Stimulated activated CD4-positive, alpha-beta T cell treated with anti-CD3 and anti-CD28 coated beads, Interleukin-15, amount 100 ng/mL, for 24 hours (primary cell): ENCODE data around the gene HILPDA.
"Not testable (repeated sequence)": the region's sequence is repeated elsewhere in the genome, so short reads cannot be mapped to it uniquely, and the experiment has no call there.

Experiments used
- DNase-seq: peaks from one replicate; pipeline ENCODE4 v3.0.0-alpha.2; 2020

HILPDA gene

GRCh38 chr7:128434413-128435326, 21.0 kb upstream of the HILPDA start:
- no peak for DNase-seq

GRCh38 chr7:128435327-128435686, 20.4 kb upstream of the HILPDA start:
- no peak for DNase-seq

- DNase-seq = no peak
Observed at GRCh38 chr7:128437426-128438332, 18.0 kb upstream of the HILPDA start.

- no peak for DNase-seq
Observed at GRCh38 chr7:128442356-128442755, 13.3 kb upstream of the HILPDA start.

GRCh38 chr7:128443831-128444600, 11.7 kb upstream of the HILPDA start:
- no peak for DNase-seq

GRCh38 chr7:128446306-128446705, 9.4 kb upstream of the HILPDA start:
- DNase-seq = no peak

GRCh38 chr7:128447941-128448564, 7.6 kb upstream of the HILPDA start:
- DNase-seq = no peak

GRCh38 chr7:128448751-128449302, 6.9 kb upstream of the HILPDA start:
- no peak for DNase-seq

- DNase-seq = no peak
Observed at GRCh38 chr7:128450409-128450808, 5.3 kb upstream of the HILPDA start.

GRCh38 chr7:128450913-128451312, 4.8 kb upstream of the HILPDA start:
- no peak for DNase-seq

GRCh38 chr7:128452552-128452951, 3.1 kb upstream of the HILPDA start:
- DNase-seq = no peak

GRCh38 chr7:128453836-128454804, 1.6 kb upstream of the HILPDA start:
- DNase-seq = no peak

- DNase-seq = no peak
Observed at GRCh38 chr7:128454808-128455542, 703 bp upstream of the HILPDA start.

- DNase-seq = no peak
Observed at GRCh38 chr7:128456255-128456725, 612 bp downstream of the HILPDA start.

- DNase-seq = not testable (repeated sequence)
Observed at GRCh38 chr7:128457385-128457784, 1.7 kb downstream of the HILPDA start.

- DNase-seq = peak; percentile 55
Observed at GRCh38 chr7:128458956-128459355, 3.3 kb downstream of the HILPDA start.

GRCh38 chr7:128459394-128459878, 3.8 kb downstream of the HILPDA start:
- peak; percentile 65 for DNase-seq

GRCh38 chr7:128462460-128462859, 6.8 kb downstream of the HILPDA start:
- no peak for DNase-seq

- DNase-seq = not testable (repeated sequence)
Observed at GRCh38 chr7:128463345-128463744, 7.7 kb downstream of the HILPDA start.

- not testable (repeated sequence) for DNase-seq
Observed at GRCh38 chr7:128463933-128464332, 8.3 kb downstream of the HILPDA start.
